Mucosa of descending colon (tissue), 3 donors: Measurements from ENCODE around the gene CIDEA. TPM values are rescaled to one million over a fixed set of nuclear protein-coding genes. Genes with fewer than 3 reads are reported as not detected.

Experiments
- ATAC-seq: fragments of 200-7000 bp; cut with Tn5 transposase; one replicate; pipeline ENCODE4 v1.9.1; 2020; ENCODE audit warnings: mild to moderate bottlenecking, moderate library complexity
- DNase-seq, 3 donors: peaks; one replicate each; pipeline ENCODE4 v3.0.0-alpha.2; 2020
- H3K36me3 ChIP-seq: fragments of 200-600 bp; one replicate; pipeline ENCODE4 v1.8.0; 2021; ENCODE audit warnings: low read depth, mild to moderate bottlenecking
- H3K4me1 ChIP-seq: fragments of 200-600 bp; one replicate; pipeline ENCODE4 v1.8.0; 2021; ENCODE audit warnings: low read depth, mild to moderate bottlenecking
- H3K4me3 ChIP-seq: fragments of 200-600 bp; one replicate; pipeline ENCODE4 v1.8.0; 2021; ENCODE audit warnings: mild to moderate bottlenecking
- H3K9me3 ChIP-seq: fragments of 200-600 bp; one replicate; pipeline ENCODE4 v1.8.0; 2021; ENCODE audit warnings: mild to moderate bottlenecking
- CTCF ChIP-seq: fragments of 200-600 bp; IDR thresholded peaks from one replicate; pipeline ENCODE4 v1.8.0; 2022; ENCODE audit warnings: antibody characterized with exemption, mild to moderate bottlenecking
- intact Hi-C, 2 donors: fragments of 100-400 bp; cut with DNase I in 1 of 2; cut with micrococcal nuclease in 1 of 2; formaldehyde crosslinking; loops; one replicate each; pipeline versions ENCODE4 v1.11.0 to v1.11.1; 2022; cut with DNase I, micrococcal nuclease
- total RNA-seq, 3 donors: library from RNA; stranded (reverse); fragmentation: NEBNext Ultra II Directional in 2 of 3; extraction: Animal tissue kit (Norgen Biotek cat#: 25700) in 2 of 3; gene quantifications; one replicate each; pipeline versions ENCODE4 v1.2.1 to v1.2.4, GENCODE V29; 2021 to 2023
- donor health status: DM: no; HTN: no; CAD: no; lungs with moderate emphysema.
- donor health status: DM: no; HTN: no; CAD: no.
- donor health status: DM: no; HTN: yes; CAD: no.

The CIDEA gene
- total RNA-seq, 3 donors from 2014 or later, result 0.58 to 0.98 TPM; not detected in 1

GRCh38 chr18:12231040-12231882 is 22.9 kb upstream of the CIDEA start:
- Histone ChIP-seq H3K4me1 (no peaks in the 10 kb centered on the region), H3K36me3 (no peaks in the 10 kb centered on the region), H3K9me3 (no peaks in the 10 kb centered on the region), H3K4me3 (no peak overlapping the region)
- intact Hi-C loops, result no loop called here
- ATAC-seq (no peak), DNase-seq (no peak)
- no peak for TF ChIP-seq CTCF

DNA sequence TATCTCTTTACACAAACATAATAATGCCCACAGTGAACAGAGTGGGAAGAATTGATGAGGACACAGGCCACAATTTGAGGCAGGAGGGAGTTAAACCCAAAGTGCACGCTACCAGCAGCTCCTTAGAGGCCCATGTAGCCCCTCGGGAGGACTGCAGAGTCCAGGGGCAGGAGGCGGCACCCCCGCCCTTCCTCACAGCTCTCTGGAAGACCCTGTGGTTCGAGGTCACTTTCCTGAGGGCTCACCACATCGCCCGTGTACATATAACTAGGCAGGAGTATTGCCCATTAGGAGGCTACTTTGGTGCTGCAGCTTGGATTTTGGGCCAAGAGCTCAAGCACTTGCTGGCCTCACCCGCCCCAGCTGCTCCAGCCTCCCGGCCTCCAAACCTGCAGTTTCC is 22.2 kb upstream of the CIDEA start:
- Histone ChIP-seq H3K9me3 (no peaks in the 10 kb centered on the region), H3K4me1 (no peaks in the 10 kb centered on the region), H3K36me3 (no peaks in the 10 kb centered on the region), H3K4me3 (no peak overlapping the region)
- DNase-seq, result no peak
- TF ChIP-seq CTCF, result no peak
- intact Hi-C loops, result no loop called here
- ATAC-seq, result no peak

DNA sequence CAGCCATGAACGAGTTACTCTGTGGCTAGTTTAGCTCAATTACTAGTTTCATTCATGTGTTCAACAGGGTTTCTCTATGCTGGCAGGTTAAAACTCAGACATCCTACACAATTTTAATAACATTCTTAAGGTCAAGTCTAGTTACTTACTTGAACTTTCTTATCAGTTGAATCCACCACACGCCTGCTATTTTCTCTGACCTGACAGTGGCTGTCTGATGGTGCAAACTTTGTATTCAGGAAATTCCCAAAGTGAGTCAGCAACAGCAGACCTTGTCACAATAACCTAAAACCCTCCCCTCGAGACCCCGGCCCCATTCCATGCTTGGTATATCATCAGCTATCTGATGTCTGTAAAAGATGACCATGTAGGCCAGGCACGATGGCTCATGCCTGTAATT is 20.8 kb upstream of the CIDEA start:
- Histone ChIP-seq H3K4me1 (no peaks in the 10 kb centered on the region), H3K4me3 (no peak overlapping the region), H3K9me3 (no peaks in the 10 kb centered on the region), H3K36me3 (no peaks in the 10 kb centered on the region)
- ATAC-seq (no peak), DNase-seq (no peak)
- intact Hi-C loops, result no loop called here
- TF ChIP-seq CTCF, result no peak

- Histone ChIP-seq H3K4me3 (no peak overlapping the region), H3K9me3 (no peaks in the 10 kb centered on the region), H3K4me1 (no peaks in the 10 kb centered on the region), H3K36me3 (no peaks in the 10 kb centered on the region)
- intact Hi-C loops, result no loop called here
- ATAC-seq, result no peak
- no peak for TF ChIP-seq CTCF
- no peak for DNase-seq
These were observed 19.5 kb upstream of the CIDEA start for GRCh38 chr18:12234451-12235190.

DNA sequence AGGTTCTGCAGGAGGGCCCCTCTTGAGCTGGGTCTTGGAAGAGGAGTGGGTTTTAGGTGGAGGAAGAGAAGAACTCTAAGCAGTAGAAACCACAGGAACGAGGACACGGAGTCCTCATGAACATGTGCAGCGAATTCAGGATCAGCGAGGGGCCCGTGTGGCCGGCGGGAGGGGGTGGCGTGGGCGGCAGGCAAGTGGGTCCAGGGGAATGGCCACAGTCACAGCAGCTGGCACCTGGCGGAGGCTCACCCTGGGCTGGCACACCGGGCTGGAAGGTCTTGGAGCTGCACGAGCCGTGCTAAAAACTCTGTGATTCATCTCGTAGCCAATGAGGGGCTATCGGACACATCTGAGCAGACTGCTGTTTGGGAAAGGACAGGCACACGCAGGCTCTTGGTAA is 18.0 kb upstream of the CIDEA start:
- no peaks in the 10 kb centered on the region for H3K4me1 ChIP-seq
- H3K9me3 ChIP-seq, result no peaks in the 10 kb centered on the region
- no peak for TF ChIP-seq CTCF
- intact Hi-C loops, result no loop called here
- H3K36me3 ChIP-seq, result no peaks in the 10 kb centered on the region
- H3K4me3 ChIP-seq, result no peak overlapping the region
- no peak for DNase-seq
- no peak for ATAC-seq
